Calu3 (cell line): Measurements from ENCODE around the gene FES. TPM values are rescaled to one million over a fixed set of nuclear protein-coding genes. Genes with fewer than 3 reads are reported as not detected.

Experiments
- Bru-seq: library from RNA; stranded (reverse); fragments of 400-500 nt; gene quantifications from one replicate; lab custom pipeline; 2021; lab: Mats Ljungman, UMichigan
- BruChase-seq, 2 experiments: library from RNA; stranded (reverse); fragments of 400-500 nt; gene quantifications; one replicate each; lab custom pipeline; 2021; lab: Mats Ljungman, UMichigan
- BruUV-seq: library from RNA; stranded (reverse); fragments of 400-500 nt; replicated peaks from 2 replicates; lab custom pipeline; 2021; lab: Mats Ljungman, UMichigan
- CTCF ChIA-PET: fragments of 300-600 bp; sonication (Branson Sonifier 250); formaldehyde crosslinking; loops from one replicate; lab custom pipeline; 2022; ENCODE audit warnings: antibody characterized with exemption; lab: Charles Lee
- DNase-seq: peaks from one replicate; pipeline ENCODE4 v3.0.0; 2022
- H3K27ac Mint-ChIP-seq: one replicate; pipeline ENCODE4 v1.8.0; 2022; ENCODE audit warnings: mixed read lengths; ENCODE audit not compliant: unreplicated experiment
- H3K27me3 Mint-ChIP-seq: one replicate; pipeline ENCODE4 v1.8.0; 2022; ENCODE audit warnings: mixed read lengths; ENCODE audit not compliant: unreplicated experiment
- H3K36me3 Mint-ChIP-seq: one replicate; pipeline ENCODE4 v1.8.0; 2022; ENCODE audit warnings: mild to moderate bottlenecking, moderate library complexity, mixed read lengths; ENCODE audit not compliant: insufficient read depth, unreplicated experiment
- H3K4me1 Mint-ChIP-seq: one replicate; pipeline ENCODE4 v1.8.0; 2022; ENCODE audit warnings: mild to moderate bottlenecking, low read depth, mixed read lengths; ENCODE audit not compliant: unreplicated experiment
- H3K4me3 Mint-ChIP-seq: one replicate; pipeline ENCODE4 v1.8.0; 2022; ENCODE audit warnings: mild to moderate bottlenecking, low read depth, moderate library complexity, mixed read lengths; ENCODE audit not compliant: unreplicated experiment
- H3K9me3 Mint-ChIP-seq: one replicate; pipeline ENCODE4 v1.8.0; 2022; ENCODE audit warnings: low read depth, mixed read lengths; ENCODE audit not compliant: unreplicated experiment
- CTCF ChIP-seq: fragments of 200-600 bp; IDR thresholded peaks from one replicate; pipeline ENCODE4 v1.8.0; 2022; ENCODE audit warnings: antibody characterized with exemption; ENCODE audit not compliant: unreplicated experiment
- intact Hi-C: fragments of 100-400 bp; cut with micrococcal nuclease; formaldehyde crosslinking; loops from one replicate; pipeline ENCODE4 v1.10.0; 2022; ENCODE audit not compliant: unreplicated experiment
- long read RNA-seq: library from polyadenylated mRNA; stranded (forward); transcript quantifications from one replicate; pipeline ENCODE4 v2.0.0, GENCODE V29; 2022
- total RNA-seq: library from RNA; stranded (reverse); gene quantifications from 2 replicates; pipeline ENCODE4 v1.2.3, GENCODE V29; 2022

FES gene
- total RNA-seq (1.6 and 1.7 TPM in 2 replicates), Bru-seq, nascent RNA (percentile 20 among the genes with signal in this experiment), BruChase-seq, experiment 1, labeled RNA remaining after a 6-hour chase (percentile 18 among the genes with signal in this experiment), BruChase-seq, experiment 2, labeled RNA remaining after a 2-hour chase (percentile 23 among the genes with signal in this experiment)
- long read RNA-seq, partial matches to known transcripts: 1 of 1 reads
- long read RNA-seq, other reads (novel, unspliced or antisense): 0 of 1 reads

GRCh38 chr15:90883976-90884718, at the start of gene FES:
TSS of gene FES (plus strand) at chr15:90884504. CDS start at chr15:90885046, 542 bp downstream.
- CTCF ChIA-PET: no interaction called here
- peaks cover 17% of the 10 kb centered on the region for H3K36me3 Mint-ChIP-seq
- DNase-seq: no peak
- H3K4me3 Mint-ChIP-seq: no peak within 1 kb of the TSS
- H3K27me3 Mint-ChIP-seq: peaks cover 19% of the 10 kb centered on the region
- H3K27ac Mint-ChIP-seq: no peak within 1 kb of the TSS
- no peaks in the 10 kb centered on the region for H3K4me1 Mint-ChIP-seq
- no peak for TF ChIP-seq CTCF
- BruUV-seq: no TSS peak
- intact Hi-C loops: loop anchor here (10.0 kb wide), 1 partner anchor 109 kb away; no protein-coding TSS in a partner anchor
- H3K9me3 Mint-ChIP-seq: no peaks in the 10 kb centered on the region

- Mint-ChIP-seq H3K4me3 (no peak overlapping the region), H3K36me3 (no peaks in the 10 kb centered on the region), H3K27me3 (peaks cover 30% of the 10 kb centered on the region), H3K27ac (no peak overlapping the region), H3K9me3 (no peaks in the 10 kb centered on the region), H3K4me1 (no peaks in the 10 kb centered on the region)
- no TSS peak for BruUV-seq
- no peak for DNase-seq
- no peak for TF ChIP-seq CTCF
- intact Hi-C loops: no loop called here
- CTCF ChIA-PET: interaction anchor here (0.7 kb wide), 1 partner anchor 26 kb away, joined by 3 read pairs; no protein-coding TSS in a partner anchor
These were observed 49.7 kb upstream of the FES start for GRCh38 chr15:90834626-90835025.

- no peak overlapping the region for H3K27ac Mint-ChIP-seq
- BruUV-seq: no TSS peak
- no peak for DNase-seq
These were observed 47.9 kb upstream of the FES start for GRCh38 chr15:90836296-90836871.

More at GRCh38 chr15:90836296-90836871, 47.9 kb upstream of the FES start:
- H3K4me1 Mint-ChIP-seq: no peaks in the 10 kb centered on the region
- CTCF ChIA-PET: interaction anchor here (0.6 to 0.7 kb wide), 2 partner anchors 46 to 1168 kb away, joined by 4 to 5 read pairs; no protein-coding TSS in a partner anchor
- TF ChIP-seq CTCF: no peak
- no peaks in the 10 kb centered on the region for H3K9me3 Mint-ChIP-seq
- H3K4me3 Mint-ChIP-seq: no peak overlapping the region
- intact Hi-C loops: no loop called here
- no peaks in the 10 kb centered on the region for H3K36me3 Mint-ChIP-seq
- H3K27me3 Mint-ChIP-seq: peaks cover 14% of the 10 kb centered on the region
